ENCODE results near the gene SRBD1.

SRBD1 gene

DNA sequence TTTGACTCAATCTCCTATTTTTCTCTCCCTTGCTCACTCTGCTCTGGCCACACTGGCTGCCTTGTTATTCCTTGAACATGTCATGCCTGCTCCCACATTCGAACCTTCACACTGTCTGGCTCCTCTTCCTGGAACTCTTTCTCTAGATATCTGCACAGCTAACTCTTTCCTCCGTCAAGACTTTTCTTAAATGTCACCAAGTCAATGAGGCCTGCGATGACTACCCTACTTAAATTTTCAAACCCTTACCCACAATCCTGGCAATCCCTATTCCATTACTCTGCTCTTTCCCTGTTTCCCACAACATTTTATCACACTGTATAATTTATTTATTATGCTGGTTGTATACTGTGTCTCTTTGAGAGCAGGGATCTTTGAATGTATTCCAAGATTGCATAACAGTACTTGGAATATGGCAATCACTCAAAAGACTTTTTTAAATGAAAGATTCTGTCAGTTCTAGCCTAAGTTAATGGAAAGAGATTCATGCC, 206.2 kb downstream of the SRBD1 start:
- DNase-seq = no peak

DNA sequence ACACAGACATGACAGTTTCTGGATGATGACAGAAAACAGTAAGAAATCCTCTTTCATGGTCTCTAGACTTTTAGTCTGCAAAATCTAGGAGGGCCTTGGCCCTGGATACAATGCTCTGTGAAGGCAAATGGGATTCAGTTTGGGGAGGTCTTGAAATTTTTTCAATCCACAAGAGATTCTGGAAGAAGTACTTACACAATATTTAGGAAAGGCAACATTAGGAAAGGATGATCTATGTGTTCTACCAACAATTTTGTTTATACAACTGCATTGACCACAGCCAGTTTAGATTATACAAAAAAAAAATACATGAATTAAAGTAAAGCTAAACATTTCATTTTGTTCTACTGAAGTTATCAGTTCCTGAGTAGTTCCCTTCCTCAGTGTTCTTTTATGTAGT, 208.0 kb downstream of the SRBD1 start:
- no peak for DNase-seq

DNA sequence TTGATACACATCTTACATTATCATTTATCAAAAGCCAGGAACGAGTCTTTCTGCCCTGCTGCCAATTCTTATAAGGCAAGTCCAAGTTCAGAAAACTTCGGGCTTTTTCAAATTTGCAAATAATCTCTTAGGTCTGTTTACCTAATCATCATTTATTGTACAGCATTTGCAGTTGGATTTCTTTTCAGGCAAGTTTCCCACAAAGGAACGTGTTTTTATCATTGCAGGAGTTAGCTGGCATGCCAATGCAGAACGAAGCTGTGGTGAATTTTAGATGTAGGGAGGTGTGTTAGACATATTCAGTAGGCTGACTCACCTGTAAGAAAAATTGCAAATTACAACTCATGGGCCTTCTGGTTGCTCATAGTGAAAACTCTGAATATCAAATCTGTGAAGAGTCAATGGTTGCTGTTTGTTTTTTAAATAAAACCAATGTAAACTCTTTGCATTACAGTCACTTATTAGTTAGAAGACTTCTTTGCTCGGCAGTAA, 209.6 kb downstream of the SRBD1 start:
- no peak for DNase-seq

DNA sequence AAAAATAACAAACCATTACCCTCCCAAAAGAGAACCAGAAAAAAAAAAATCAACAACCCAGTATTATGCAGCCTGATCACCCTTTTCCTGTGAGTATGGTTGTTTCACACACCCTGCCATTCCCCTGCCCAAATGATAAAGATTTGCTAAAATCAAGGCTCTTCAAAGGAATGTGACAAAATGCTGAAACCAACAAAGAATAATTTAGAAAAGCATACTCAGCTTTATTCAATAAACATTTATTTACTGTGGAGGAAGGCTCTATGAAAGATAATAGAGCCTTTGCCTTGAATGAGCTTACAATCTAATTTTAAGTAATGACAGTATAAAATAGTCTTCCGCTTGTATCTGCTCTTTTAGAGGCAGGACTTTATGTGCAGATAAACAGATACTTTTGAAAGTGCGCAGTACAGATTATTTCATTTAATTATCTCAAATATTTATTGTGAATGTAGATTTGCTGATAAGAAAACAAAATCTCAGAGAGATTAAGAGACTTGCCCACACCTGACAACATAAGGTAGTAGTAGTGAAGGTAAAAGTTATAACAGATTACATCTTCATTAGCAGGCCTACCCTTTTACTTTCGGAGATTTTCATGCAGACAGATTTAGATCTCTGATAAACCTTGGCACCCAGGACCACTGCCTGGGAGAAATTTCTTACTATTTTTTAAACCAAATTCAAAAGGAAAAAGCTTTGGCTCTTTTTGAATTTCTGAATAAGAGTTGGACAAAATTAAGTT, 211.9 kb downstream of the SRBD1 start:
- no peak for DNase-seq

DNA sequence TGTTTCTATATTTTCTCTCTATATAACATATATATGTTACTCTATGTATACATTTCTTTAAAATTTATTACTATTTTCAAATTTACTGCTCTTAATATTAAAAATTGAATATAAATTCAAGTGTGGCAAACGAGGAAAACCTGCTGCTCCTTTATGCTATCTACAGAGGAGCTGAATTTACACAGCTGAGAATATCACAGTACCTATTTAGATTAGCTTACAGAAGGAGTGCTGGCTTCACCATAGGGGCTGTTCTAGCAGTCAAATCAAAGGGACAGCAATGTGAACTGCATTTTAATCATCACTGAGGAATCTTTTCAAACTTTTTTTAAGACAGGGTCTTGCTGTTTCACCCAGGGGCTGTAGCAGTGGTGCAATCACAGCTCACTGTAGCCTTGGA, 213.8 kb downstream of the SRBD1 start:
- DNase-seq = no peak

DNA sequence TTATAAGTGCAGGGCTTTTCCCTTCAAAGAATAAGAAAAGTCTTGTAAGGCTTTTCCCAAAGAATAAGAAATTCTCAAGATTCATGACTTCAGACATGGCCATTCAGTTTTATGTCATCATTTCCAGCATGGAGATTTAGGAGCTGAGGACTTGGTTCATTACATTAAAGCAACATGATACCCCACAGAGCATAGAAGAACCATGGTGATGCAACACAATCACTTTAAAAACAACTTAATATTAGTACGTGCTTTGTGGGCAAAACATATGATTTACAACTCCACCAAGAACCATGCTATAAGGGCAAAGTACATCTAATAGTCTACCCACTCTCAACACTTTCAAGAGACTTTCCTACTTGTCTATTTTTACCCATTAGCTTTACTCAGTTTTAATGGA, 214.4 kb downstream of the SRBD1 start:
- DNase-seq = no peak

DNA sequence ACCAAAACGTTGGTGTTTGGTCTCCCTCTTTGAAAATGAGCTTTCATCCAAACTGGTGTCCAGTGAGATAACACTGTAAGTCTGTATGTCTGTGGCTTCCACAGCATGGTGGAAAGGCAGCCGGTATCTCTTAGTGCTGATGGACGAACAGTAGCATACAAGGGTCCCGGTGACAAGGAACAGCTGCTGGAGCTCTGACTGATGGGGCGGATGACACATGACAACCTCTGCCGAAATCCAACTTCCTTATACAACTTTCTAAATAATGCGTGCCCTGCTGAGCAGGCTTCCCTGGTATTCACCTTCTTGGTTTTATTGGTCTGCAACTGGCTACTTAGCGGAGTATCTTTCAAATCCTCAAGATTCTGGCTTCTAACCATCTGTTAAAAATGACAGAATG, 216.2 kb downstream of the SRBD1 start:
- DNase-seq = no peak

DNA sequence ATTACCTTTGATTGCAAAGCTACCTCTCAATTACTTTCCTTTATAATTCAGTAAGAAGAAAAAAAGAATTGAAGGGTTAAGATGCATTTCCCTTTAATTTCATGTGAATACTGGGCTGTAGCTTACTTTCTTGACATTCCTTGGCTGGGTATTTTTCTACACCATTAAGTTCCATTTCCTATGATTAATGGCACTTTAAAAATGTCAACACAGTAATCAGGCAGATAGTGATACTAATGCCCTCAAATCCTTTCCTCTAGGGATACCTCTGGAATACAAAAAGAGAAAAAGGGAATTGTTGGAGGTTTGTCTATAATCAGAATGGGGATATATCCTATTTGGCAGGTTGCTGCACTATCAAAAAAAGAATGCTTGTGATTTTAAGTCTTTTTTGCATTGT, 216.9 kb downstream of the SRBD1 start:
- no peak for DNase-seq

DNA sequence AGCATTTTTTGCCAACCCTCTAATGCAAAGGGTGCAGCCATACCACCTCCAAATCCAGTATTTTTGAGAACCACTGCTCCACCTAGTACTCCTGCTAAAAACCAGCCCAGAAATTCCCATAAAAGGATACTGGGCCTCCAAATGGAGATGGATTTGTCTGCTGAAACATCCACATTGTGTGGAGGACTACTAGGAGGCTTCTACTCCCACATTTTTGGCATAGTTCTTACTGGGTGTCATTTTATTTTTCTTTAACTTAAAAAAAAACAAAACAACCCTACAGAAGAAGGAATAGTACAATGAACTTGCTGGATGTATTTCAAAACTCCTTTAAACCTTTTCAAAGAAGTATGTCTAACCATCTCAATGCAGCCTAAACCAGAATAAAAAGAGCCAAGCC, 219.2 kb downstream of the SRBD1 start:
- no peak for DNase-seq

DNA sequence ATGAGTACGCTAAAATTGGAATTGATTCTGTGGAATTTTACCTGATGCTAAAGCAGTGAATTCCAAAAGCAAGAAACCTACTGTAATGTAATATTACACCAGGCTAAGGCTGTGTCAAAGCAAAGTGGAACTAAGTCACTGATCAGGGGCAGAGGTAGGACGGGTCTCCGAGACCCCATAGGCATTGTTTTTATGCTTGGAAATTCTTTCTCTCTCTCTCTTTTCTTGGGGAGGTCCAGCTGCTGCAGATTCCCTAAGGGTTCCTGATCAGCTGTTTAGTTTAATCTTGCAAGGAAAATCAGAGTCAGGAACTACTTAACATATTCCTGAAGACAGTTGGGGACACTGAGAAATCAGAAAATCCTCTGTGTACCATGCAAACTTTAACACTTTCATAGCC, 220.2 kb downstream of the SRBD1 start:
- DNase-seq = no peak

DNA sequence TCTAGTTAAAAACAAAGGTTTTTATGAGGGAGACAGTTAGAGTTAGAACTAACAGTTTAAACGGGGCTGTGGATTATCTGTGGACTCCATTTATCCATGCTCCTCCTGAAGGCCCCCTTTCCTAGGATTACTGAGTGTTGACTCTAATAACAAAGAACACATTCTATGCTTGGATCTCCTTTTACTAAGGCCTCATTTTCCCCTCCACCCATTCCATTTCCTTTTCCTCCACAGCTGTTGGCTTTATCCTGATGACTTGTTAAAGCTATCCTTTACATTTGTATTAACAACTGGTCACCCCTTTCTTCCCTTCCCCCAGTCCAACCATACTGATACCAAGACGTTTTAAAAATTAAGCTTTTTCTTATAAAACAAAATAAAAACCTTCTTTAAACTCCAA, 220.6 kb downstream of the SRBD1 start:
- no peak for DNase-seq

DNA sequence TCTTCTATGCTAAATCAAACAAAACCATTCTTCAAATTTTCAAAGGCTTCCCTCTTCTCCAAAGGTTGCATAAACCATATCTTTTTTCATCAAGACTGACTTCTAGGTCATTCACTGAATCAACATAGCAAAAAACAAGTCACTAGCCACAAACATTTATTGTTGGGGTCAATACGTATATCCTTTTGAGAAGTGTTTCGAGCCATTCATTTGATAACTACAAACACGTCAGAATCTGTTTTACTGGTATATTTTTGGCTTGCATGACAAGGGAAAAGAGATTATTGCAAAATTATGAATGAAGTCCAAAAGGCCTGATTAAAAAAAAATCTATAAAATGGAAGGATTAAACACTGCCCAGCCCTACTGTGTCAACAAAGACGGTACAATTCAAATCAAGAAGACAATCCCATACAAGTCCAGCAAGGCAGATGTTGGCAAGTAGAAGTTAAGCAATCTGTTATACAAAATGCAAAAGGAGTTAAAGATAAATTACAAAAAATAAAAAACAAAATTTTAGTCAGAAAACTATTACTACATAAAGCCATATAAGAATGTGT, 222.4 kb downstream of the SRBD1 start:
- DNase-seq = no peak

DNA sequence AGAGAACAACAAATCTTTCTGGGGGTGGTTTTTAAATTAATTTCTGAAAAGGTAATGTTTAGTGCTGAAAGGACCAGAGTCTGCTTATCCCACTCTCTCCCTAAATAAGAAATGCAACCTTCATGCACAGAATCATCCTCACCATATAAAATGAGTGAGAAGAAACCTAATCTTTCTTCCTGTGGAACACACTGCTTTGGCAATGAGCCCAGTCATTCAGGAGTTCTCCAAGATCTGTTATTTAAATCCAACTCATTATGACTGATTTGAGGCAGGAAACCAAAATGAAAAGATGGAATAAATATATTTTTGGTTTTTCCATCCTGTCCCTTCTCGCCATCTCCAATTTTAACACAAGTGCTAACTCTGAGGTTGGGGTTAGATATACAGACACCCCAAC, 228.3 kb downstream of the SRBD1 start:
- DNase-seq = no peak

DNA sequence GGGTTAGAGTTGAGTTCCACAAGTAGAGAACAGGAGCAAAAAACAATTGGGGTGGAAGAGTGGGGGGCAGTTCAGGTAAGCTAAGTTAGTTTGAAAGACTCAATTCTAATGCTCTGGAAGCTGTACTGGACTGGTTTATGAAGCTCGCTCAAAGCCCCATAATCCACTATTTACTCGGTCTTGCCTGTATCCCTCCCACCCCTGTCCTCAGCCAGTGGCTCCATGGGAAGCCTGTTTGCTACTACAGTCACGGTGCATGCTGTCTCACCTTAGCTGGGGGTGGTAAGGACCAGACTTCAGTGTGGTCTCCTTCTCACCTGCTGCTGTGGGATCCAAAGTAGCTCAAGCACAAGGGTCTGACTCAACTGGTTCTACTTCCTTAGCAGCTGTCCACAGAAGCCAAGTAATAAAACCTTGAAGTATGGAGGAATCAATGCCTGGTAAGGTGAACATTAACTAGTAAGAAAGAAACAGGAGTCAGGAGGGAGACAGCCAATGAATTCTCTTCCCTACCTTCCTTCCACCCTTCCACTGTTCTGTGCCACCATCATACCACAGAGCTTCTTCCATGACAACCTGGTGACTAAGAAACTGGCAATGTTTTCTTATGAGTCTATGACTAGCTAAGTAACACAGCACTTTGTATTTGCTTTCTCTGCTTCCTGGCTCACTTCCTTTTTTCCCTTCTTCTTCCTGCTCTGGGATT, 230.8 kb downstream of the SRBD1 start:
- DNase-seq = no peak

DNA sequence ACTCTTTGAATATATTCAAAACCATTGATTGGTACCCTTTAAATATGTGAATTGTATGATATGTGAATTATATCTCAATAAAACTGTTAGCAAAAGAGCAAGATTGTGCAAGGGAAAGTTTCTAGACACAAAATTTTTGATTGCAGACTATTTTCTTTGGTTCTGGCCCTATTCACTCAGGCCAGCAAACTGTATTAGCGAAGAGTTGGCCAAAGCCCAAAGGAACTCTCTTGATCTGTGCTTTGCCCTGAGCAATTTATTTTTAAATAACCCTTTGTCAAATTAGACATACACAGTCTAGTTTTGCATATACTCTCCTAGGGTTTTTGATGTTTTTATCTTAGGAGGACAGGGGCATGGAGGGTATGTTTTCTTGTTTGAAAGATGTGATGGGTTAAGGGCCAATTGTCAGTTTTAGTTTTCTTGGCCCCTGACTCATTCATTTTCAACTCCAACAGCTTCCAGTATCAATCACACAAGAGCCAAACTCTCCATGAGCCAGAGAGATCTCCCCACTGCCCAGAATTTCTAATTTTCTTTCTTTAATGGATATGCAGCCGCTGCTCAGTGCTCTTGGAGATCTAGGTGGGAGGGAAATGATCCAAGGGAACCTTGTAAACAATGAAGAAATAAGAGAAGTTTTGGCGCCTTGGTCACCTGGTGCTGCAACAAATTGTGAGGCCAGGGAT, 231.5 kb downstream of the SRBD1 start:
- no peak for DNase-seq

DNA sequence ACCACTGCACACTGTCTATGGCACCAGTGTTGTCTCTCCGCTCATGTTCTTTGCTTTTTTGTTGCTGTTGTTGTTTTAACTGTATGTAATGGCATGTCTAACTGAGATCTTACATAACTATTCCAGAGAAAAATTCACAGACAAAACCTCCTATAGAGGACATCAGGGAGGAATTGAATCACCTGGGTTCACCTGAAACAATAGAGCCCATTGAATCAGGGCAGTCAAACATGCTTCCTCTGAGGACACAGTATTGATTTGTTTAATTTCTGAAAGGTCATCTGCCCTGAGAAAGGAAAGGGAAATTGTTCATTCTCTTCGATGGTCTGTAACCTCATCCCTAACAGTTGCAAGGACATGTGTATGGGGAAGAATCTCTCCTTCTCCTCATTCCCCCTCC, 237.5 kb downstream of the SRBD1 start:
- no peak for DNase-seq

DNA sequence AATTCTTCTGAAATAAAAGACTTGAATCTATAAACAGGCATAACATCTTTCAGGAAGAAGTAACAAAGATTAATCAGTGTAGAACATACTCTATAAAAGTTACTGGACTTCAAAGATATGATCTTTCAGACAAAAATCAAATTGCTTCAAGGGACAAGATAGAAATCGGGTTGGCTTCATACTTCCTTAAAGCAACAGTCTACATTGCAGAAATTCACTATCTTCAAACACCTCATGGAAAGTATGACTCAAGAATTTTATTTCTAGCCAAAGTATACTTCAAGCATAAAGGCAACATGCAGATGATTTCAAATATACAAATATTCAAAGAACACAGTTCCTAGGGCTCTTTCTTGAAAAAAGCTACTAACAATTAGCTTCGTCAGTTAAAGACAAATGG, 240.7 kb downstream of the SRBD1 start:
- no peak for DNase-seq

DNA sequence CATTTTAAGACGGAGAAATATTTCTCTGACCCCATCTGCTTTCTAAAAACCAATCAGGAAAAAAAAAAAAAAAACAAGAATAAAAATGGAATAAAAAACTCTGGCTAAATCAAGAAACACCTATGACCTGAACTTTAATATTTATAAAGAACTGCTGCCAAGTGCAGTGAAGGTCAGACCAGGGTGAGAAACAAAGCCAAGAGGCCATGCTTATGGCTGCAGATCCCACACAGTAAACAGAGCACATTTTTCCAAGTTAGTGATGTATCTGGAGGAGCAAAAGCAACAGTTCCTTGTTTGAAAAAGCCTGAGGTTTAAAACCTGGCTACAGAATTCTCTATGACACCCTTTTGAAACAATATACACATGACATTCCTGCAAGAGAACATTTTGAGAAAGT, 242.3 kb downstream of the SRBD1 start:
- no peak for DNase-seq

DNA sequence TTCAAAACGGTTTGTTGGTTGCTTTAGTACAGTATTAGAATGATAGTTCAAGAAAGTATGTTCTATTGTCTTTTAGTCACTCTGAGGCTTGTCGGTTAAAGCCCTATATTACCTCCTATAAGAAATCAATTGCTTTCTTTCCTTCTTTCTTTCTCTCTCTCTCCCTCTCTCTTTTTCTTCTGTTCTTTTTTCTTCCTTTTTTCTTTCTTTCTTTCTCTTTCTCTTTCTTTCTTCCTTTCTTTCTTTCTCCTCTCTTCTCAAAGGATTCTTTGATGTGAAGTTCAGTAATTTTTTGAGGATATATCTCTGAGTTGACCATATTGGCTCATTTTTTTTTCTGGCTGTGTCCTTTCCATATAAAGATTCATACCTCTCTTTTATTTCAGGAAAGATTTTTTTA, 249.4 kb downstream of the SRBD1 start:
- DNase-seq = no peak

DNA sequence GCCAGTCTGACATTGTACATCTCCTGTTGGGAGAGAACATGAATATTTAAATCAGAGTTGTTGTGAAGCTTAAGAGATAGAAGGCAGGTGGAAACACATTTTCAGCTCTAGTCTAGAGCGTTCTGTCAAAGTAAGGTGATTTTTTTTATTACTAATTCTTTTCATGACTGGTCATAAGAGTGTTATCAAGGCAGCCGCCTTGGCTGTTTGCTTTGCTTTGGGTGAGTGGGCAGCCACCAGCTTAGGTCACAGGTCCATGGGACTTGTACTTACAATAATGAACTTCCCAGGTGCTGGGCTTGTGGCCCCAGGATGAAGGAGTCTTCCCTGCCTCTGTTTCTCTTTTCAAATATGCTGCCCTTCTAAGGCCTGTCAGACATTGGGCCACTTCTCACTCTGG, 256.3 kb downstream of the SRBD1 start:
- DNase-seq = no peak

DNA sequence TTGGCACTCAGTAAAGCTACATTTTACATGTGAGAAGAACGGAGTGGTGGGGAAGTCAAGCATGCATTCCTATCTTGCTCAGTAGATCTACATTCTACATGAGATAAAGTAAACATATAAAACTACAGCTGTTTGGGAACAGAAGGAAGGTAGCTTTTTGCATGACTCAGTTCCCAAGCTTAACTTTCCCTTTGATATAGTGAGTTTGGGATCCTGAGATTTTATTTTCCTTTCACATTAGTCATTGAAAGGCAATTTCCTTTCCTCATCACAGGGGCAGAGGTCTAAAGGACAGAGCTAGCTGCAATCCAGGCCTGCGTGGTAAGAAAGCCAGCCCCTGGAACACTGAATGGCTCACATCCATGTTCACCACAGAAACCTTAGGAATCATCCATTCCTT, 257.2 kb downstream of the SRBD1 start:
- DNase-seq = no peak

DNA sequence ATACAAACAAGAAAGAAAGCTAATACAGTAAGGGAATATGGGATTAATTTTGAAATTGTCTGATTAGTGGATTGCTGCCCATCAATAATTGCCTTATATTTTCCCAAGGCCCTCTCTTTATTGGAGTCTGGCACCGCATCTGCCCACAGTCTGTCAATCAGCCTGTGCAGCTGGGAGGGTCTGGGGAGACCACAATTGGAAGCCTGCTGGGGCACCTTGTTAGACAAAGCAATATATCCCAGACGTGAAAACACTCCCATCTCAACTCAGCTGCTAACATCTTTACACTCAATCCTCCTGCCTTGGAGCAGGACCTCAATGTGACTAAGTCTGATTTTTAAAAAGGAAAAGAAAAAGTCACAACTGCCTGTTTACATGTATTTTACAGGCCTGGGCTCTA, 258.6 kb downstream of the SRBD1 start:
- no peak for DNase-seq
